K562 treated with DMSO at 1 percent for 4 hours (cell line): ENCODE results near the gene PLEKHM1. TPM values are rescaled to one million over a fixed set of nuclear protein-coding genes. Genes with fewer than 3 reads are reported as not detected.

ENCODE experiments used
- total RNA-seq: library from RNA; unstranded; fragments of 300-600 nt; gene quantifications from 2 replicates; pipeline ENCODE4 v1.2.3, GENCODE V29; 2022; ENCODE audit not compliant: insufficient read depth

Gene PLEKHM1
- 15.6 and 34.9 TPM in 2 replicates for total RNA-seq

GRCh38 chr17:45490615-45491433 is at the start of gene PLEKHM1:
Gene PLEKHM1 (minus strand): TSS chr17:45490721. CDS start chr17:45482484, 8,237 bp downstream.

GRCh38 chr17:45432405-45433158 is 57.9 kb downstream of the PLEKHM1 start, which contains the start of gene ARHGAP27:
Gene ARHGAP27 (minus strand): TSS chr17:45432870. CDS start chr17:45430279, 2,591 bp downstream.

Other genes starting within 250 kb of the PLEKHM1 start
- gene SPATA32, start 228.6 kb downstream of the PLEKHM1 start, total RNA-seq, result not detected in 2 replicates
- 5.3 TPM in 2 replicates for gene MAP3K14, start 173.7 kb downstream of the PLEKHM1 start, total RNA-seq
- 6.8 and 29.3 TPM in 2 replicates for gene ARHGAP27, start 57.9 kb downstream of the PLEKHM1 start, total RNA-seq